GM10248 (cell line): Measurements from ENCODE around the gene RASSF7.

ENCODE experiments used
- CTCF ChIA-PET: fragments of 300-600 bp; sonication (Branson Sonifier 250); formaldehyde crosslinking; extraction: SDS; loops from one replicate; lab custom pipeline; 2021; ENCODE audit warnings: antibody characterized with exemption; lab: Yijun Ruan, JAX
- POLR2A ChIA-PET: fragments of 350-650 bp; sonication (Branson Sonifier 250); formaldehyde crosslinking; extraction: SDS; loops from one replicate; lab custom pipeline; 2020; ENCODE audit warnings: antibody characterized with exemption; lab: Yijun Ruan, JAX
- DNase-seq: peaks from one replicate; pipeline ENCODE4 v3.0.0; 2012; ENCODE audit errors: extremely low spot score
- CTCF ChIP-seq: IDR thresholded peaks from 2 replicates; pipeline ENCODE4 v1.5.1; 2012; ENCODE audit warnings: mild to moderate bottlenecking, low read depth; ENCODE audit errors: extremely low read depth, missing control alignments, control extremely low read depth

Gene RASSF7

GRCh38 chr11:559020-559620 lies 1.6 kb upstream of the RASSF7 start:
- DNase-seq: no peak
- TF ChIP-seq CTCF: no peak
- CTCF ChIA-PET: interaction anchor here (1.5 to 2.1 kb wide), 2 partner anchors 40 to 138 kb away, joined by 3 to 9 read pairs; no protein-coding TSS in a partner anchor
- POLR2A ChIA-PET: interaction anchor here (0.6 kb wide), 1 partner anchor 109 kb away, joined by 3 read pairs; no protein-coding TSS in a partner anchor

DNA sequence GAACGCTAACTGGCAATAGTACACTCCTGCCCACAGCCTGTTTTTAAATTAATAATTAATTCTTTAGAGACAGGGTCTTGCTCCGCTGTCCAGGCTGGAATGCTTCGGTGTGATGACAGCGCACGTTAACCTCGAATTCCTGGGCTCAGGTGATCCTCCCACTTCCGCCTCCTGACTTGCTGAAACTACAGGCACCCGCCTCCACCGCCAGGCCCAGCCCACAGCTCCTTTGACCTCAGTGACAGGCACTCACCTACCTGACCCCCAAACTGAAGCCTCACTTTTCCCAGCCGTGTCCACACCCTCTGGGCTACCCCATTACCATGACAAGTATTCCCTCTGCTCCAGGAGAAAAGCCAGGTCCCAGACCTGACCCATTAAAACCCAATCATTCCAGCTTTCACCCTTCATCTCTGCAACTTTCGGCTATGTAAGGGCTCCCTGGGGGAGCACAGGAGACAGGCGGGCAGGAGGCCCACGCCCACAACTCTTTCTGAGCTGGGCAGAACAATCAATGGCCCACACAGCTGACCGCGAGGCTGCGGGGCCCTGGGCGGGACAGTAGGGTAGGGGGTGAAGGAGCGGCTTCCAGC lies 962 bp upstream of the RASSF7 start:
- no peak for DNase-seq
- CTCF ChIA-PET: interaction anchor here (1.2 to 2.1 kb wide), 3 partner anchors 41 to 163 kb away, joined by 3 to 9 read pairs (median 4); no protein-coding TSS in a partner anchor

GRCh38 chr11:561148-562003 lies 606 bp downstream of the RASSF7 start:
- no peak for TF ChIP-seq CTCF
- ChIA-PET POLR2A (interaction anchor here (2.8 kb wide), 1 partner anchor 15 kb away, joined by 8 read pairs; the partner anchor contains the start of gene PHRF1), CTCF (no interaction called here)
- DNase-seq: no peak

More for the DNA sequence above, 962 bp upstream of the RASSF7 start:
- POLR2A ChIA-PET: interaction anchor here (0.6 kb wide), 1 partner anchor 110 kb away, joined by 3 read pairs; no protein-coding TSS in a partner anchor
- TF ChIP-seq CTCF: no peak

DNA sequence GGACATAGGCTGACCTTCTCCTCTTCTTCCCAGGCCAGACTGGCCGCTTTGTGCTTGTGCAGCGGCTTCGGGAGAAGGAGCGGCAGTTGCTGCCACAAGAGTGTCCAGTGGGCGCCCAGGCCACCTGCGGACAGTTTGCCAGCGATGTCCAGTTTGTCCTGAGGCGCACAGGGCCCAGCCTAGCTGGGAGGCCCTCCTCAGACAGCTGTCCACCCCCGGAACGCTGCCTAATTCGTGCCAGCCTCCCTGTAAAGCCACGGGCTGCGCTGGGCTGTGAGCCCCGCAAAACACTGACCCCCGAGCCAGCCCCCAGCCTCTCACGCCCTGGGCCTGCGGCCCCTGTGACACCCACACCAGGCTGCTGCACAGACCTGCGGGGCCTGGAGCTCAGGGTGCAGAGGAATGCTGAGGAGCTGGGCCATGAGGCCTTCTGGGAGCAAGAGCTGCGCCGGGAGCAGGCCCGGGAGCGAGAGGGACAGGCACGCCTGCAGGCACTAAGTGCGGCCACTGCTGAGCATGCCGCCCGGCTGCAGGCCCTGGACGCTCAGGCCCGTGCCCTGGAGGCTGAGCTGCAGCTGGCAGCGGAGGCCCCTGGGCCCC lies 1.4 kb downstream of the RASSF7 start:
- POLR2A ChIA-PET: interaction anchor here (2.8 kb wide), 1 partner anchor 14 kb away, joined by 8 read pairs; the partner anchor contains the start of gene PHRF1
- CTCF ChIA-PET: no interaction called here
- TF ChIP-seq CTCF: no peak
- no peak for DNase-seq

DNA sequence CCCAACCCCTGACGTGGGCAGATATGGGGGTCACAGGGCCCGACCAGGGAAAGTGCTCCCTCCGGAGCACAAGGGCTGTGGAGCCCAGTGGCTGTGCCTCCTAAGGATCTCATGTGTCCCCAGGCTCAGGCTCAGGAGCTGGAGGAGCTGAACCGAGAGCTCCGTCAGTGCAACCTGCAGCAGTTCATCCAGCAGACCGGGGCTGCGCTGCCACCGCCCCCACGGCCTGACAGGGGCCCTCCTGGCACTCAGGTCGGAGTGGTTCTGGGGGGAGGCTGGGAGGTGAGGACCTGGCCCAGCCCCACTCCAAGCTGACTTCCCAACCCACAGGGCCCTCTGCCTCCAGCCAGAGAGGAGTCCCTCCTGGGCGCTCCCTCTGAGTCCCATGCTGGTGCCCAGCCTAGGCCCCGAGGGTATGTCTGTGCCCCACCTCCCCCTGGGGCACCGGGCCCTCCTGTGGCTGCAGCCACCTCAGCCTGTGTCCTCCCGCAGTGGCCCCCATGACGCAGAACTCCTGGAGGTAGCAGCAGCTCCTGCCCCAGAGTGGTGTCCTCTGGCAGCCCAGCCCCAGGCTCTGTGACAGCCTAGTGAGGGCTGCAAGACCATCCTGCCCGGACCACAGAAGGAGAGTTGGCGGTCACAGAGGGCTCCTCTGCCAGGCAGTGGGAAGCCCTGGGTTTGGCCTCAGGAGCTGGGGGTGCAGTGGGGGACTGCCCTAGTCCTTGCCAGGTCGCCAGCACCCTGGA lies 2.5 kb downstream of the RASSF7 start:
- TF ChIP-seq CTCF: no peak
- no peak for DNase-seq
- ChIA-PET POLR2A (interaction anchor here (2.8 kb wide), 1 partner anchor 13 kb away, joined by 8 read pairs; the partner anchor contains the start of gene PHRF1), CTCF (interaction anchor here (1.4 kb wide), 1 partner anchor 9 kb away, joined by 6 read pairs; no protein-coding TSS in a partner anchor)
